ENCODE measurements around the gene CEP164. TPM values are rescaled to one million over a fixed set of nuclear protein-coding genes. Genes with fewer than 3 reads are reported as not detected.

CEP164 gene
- total RNA-seq, 4 donors from 2014 or later, result 22.8 to 56.7 (median 29.7) TPM

- H3K27me3 ChIP-seq, result peaks cover 9% of the 10 kb centered on the region
- no peaks in the 10 kb centered on the region for H3K4me1 ChIP-seq
These were observed 98.6 kb downstream of the CEP164 start for GRCh38 chr11:117426297-117426685.

GRCh38 chr11:117426941-117427340 lies 99.3 kb downstream of the CEP164 start:
- no peak for TF ChIP-seq POLR2AphosphoS5 (IDR thresholded peaks at IDR 0.05)
- no peak for TF ChIP-seq POLR2A (IDR thresholded peaks at IDR 0.05)
- no peak for DNase-seq (ENCODE audit: low spot score in 2 of 2)
- 93% methylated on average over 7 of the region's 7 CpGs for WGBS

More at GRCh38 chr11:117426297-117426685, 98.6 kb downstream of the CEP164 start:
- peak in 1 of 2 donors; percentile 77 for DNase-seq (ENCODE audit: low spot score in 2 of 2)
- Histone ChIP-seq H3K36me3 (no peaks in the 10 kb centered on the region), H3K4me3 (no peak overlapping the region), H3K27ac (no peak overlapping the region), H3K9me3 (no peaks in the 10 kb centered on the region)
- peak; percentile 62 to 97 for TF ChIP-seq CTCF (IDR thresholded peaks at IDR 0.05)
- no peak for TF ChIP-seq POLR2A (IDR thresholded peaks at IDR 0.05)
- 8% methylated on average over 15 of the region's 17 CpGs for WGBS

GRCh38 chr11:117427356-117427874 lies 99.8 kb downstream of the CEP164 start:
- DNase-seq (ENCODE audit: low spot score in 2 of 2), result no peak
- Histone ChIP-seq H3K27me3 (peaks cover 9% of the 10 kb centered on the region), H3K27ac (no peak overlapping the region), H3K4me3 (no peak overlapping the region), H3K36me3 (no peaks in the 10 kb centered on the region), H3K9me3 (no peaks in the 10 kb centered on the region), H3K4me1 (no peaks in the 10 kb centered on the region)
- TF ChIP-seq POLR2A (IDR thresholded peaks at IDR 0.05) (no peak), CTCF (IDR thresholded peaks at IDR 0.05) (no peak), POLR2AphosphoS5 (IDR thresholded peaks at IDR 0.05) (no peak), EP300 (IDR thresholded peaks at IDR 0.05) (no peak)
- 77% methylated on average over 11 of the region's 11 CpGs for WGBS

More at GRCh38 chr11:117426941-117427340, 99.3 kb downstream of the CEP164 start:
- no peak overlapping the region for H3K27ac ChIP-seq
- no peaks in the 10 kb centered on the region for H3K9me3 ChIP-seq
- no peak overlapping the region for H3K4me3 ChIP-seq
- H3K27me3 ChIP-seq, result peaks cover 9% of the 10 kb centered on the region
- no peaks in the 10 kb centered on the region for H3K36me3 ChIP-seq
- no peaks in the 10 kb centered on the region for H3K4me1 ChIP-seq

- Histone ChIP-seq H3K4me3 (no peak overlapping the region), H3K36me3 (no peaks in the 10 kb centered on the region), H3K4me1 (no peaks in the 10 kb centered on the region), H3K9me3 (no peaks in the 10 kb centered on the region), H3K27ac (no peak overlapping the region), H3K27me3 (peaks cover 9% of the 10 kb centered on the region)
- no peak for DNase-seq (ENCODE audit: low spot score in 2 of 2)
- TF ChIP-seq EP300 (IDR thresholded peaks at IDR 0.05) (no peak), CTCF (IDR thresholded peaks at IDR 0.05) (no peak), POLR2AphosphoS5 (IDR thresholded peaks at IDR 0.05) (no peak)
- WGBS, result 85% methylated on average over 32 of the region's 32 CpGs
These were observed 100.7 kb downstream of the CEP164 start for GRCh38 chr11:117428186-117428855.

- Histone ChIP-seq H3K4me1 (no peaks in the 10 kb centered on the region), H3K27me3 (peaks cover 9% of the 10 kb centered on the region), H3K9me3 (no peaks in the 10 kb centered on the region), H3K36me3 (no peaks in the 10 kb centered on the region), H3K4me3 (no peak overlapping the region), H3K27ac (no peak overlapping the region)
- TF ChIP-seq CTCF (IDR thresholded peaks at IDR 0.05) (no peak), POLR2A (IDR thresholded peaks at IDR 0.05) (no peak), EP300 (IDR thresholded peaks at IDR 0.05) (no peak), POLR2AphosphoS5 (IDR thresholded peaks at IDR 0.05) (no peak)
- DNase-seq (ENCODE audit: low spot score in 2 of 2), result no peak
- 80% methylated on average over 7 of the region's 7 CpGs for WGBS
These were observed 101.2 kb downstream of the CEP164 start for GRCh38 chr11:117428856-117429229.
